Fibroblast of villous mesenchyme (primary cell): ENCODE measurements around the gene KIRREL2. TPM values are rescaled to one million over a fixed set of nuclear protein-coding genes. Genes with fewer than 3 reads are reported as not detected.

ENCODE experiments used
- DNase-seq: peaks from one replicate; pipeline ENCODE4 v3.0.0-alpha.2; 2010; ENCODE audit warnings: low read depth
- H3K4me3 ChIP-seq: 2 replicates; pipeline ENCODE4 v1.5.1; 2011; ENCODE audit warnings: low read depth, mild to moderate bottlenecking, low read length
- total RNA-seq: library from RNA; depleted of rRNA; stranded (reverse); fragments of >200 nt; gene quantifications from 2 replicates; pipeline ENCODE4 v1.2.3, GENCODE V29; 2012
- TF ChIP-seq, protein P1 (sequence below): IDR thresholded peaks from 2 replicates; pipeline ENCODE4 v1.5.1; 2012; ENCODE audit warnings: low read depth, mild to moderate bottlenecking, low read length; ENCODE audit not compliant: insufficient read depth

KIRREL2 gene
- under 0.01 TPM in 1 of 2 replicates, not detected in the other for total RNA-seq

DNA sequence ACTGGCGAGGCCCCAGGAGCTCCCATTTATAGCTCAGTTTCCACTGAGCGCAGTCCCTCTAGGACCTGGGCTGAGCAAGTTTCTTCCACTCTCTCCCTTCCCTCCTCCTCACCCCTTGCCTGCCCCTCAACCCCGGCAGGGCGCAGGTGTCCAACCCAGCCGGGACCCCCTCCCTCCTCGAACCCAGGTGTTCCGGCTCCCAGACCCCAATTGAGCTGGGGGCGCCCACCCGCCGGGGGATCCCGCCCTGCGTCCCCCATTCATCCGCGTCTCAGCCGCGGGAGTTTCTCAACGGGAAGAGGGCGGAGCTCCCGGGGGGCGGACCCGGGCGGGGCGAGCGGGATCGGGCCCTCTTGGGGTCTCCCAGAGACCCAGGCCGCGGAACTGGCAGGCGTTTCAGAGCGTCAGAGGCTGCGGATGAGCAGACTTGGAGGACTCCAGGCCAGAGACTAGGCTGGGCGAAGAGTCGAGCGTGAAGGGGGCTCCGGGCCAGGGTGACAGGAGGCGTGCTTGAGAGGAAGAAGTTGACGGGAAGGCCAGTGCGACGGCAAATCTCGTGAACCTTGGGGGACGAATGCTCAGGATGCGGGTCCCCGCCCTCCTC, at the start of gene KIRREL2:
KIRREL2 (plus strand) TSS at position 366 of the 604 bp plus-strand sequence; CDS start at position 575, 209 bp downstream.
- DNase-seq = no peak
- TF ChIP-seq, protein P1, sequence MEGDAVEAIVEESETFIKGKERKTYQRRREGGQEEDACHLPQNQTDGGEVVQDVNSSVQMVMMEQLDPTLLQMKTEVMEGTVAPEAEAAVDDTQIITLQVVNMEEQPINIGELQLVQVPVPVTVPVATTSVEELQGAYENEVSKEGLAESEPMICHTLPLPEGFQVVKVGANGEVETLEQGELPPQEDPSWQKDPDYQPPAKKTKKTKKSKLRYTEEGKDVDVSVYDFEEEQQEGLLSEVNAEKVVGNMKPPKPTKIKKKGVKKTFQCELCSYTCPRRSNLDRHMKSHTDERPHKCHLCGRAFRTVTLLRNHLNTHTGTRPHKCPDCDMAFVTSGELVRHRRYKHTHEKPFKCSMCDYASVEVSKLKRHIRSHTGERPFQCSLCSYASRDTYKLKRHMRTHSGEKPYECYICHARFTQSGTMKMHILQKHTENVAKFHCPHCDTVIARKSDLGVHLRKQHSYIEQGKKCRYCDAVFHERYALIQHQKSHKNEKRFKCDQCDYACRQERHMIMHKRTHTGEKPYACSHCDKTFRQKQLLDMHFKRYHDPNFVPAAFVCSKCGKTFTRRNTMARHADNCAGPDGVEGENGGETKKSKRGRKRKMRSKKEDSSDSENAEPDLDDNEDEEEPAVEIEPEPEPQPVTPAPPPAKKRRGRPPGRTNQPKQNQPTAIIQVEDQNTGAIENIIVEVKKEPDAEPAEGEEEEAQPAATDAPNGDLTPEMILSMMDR = no peak
- peak within 1 kb of the TSS; percentile 56 for H3K4me3 ChIP-seq

DNA sequence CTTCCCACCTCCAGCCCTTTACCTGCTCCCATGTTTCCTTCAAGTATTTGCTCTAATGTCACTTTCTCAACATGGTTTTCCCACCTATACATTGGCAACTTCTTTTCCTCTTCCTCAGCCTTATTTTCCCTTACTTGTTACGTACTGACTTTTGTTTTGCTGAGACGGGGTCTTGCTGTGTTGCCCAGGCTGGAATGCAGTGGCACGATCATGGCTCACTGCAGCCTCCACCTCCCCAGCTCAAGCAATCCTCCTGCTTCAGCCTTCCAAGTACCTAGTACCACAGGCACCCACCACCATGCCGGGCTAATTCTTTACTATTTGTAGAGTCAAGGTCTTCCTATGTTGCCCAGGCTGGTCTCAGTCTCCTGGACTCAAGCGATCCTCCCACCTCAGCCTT, 49.1 kb upstream of the KIRREL2 start:
- H3K4me3 ChIP-seq = no peak overlapping the region
- DNase-seq = no peak
- TF ChIP-seq, protein P1 = no peak

DNA sequence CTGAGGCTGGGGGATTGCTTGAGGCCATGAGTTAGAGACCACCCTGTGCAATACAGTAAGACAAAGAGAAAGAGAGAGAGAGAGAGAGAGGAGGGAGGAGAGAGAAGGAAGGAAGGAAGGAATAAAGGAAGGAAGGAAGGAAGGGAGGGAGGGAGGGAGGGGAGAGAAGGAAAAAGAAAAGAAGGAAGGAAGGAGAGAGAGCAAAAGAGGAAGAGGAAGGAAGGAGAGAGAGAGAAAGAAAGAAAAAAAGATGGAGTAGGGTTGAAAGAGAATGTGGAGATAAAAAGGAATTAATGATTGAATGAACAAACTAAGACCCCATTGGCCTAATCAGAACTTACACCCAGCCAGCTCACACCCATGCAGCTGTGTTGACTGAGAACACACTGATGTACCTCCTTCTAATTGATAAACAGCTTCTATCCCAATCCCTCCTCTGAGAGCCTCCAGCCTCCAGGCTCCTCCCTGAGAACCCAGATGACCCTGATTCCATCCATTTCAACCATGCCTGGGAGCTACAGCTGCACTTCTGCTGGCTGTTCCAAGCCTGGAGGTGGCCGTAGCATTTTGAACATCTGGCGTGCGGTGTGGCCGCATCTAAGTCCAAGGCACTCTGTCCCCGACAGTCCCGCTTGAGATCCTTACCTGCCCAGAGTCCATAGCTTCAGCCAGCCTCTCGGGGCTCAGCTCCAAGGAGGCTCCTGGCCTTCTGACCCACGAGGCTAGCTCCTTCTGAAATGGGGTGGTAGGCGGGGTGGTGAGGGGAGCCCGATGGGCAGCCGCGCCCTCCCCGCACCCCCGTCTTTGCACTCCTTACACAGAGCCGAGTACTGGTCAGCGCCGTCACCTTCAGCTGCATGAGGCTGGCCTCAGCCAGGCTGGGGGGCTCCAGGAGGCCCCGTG, 45.1 kb upstream of the KIRREL2 start:
- no peak overlapping the region for H3K4me3 ChIP-seq
- no peak for DNase-seq
- TF ChIP-seq, protein P1 = no peak

DNA sequence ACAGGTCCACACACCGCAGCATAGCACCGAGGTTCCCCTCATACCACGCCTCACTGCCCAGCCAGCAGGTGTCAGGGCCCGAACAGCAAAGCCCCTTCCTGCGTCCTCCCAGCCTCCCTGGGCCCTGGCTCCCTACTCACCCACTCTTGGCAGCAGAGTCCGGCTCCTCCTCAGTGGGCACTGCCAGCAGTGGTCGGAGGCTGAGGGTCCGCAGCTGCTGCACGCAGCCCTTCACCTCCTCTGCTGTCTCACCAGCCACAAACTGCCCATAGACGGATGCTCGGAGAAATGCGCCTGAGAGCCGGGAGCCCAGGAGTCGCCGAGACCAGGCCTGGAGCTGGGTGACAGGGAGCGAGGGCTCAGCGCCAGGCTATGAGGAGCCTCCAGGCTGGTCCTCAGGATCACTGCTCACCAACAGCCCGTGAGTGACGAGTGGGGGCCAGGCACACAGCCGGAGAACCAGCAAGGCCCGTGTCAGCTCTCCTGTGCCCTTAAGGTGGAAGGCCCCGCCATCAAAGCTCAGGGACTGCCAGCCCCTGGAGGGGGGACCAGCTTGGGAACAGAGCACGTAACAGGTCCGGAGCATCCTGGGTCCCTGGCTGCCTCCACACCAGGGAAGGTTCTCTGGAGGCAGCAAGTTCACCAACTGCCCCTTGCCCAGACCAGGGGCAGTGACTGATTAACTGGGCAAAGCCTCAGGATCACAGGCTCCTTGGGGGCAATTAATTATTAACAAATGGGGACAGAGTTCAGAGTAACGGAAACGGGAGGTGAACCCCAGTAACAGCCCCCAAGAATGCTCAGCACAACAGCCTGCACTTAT, 44.3 kb upstream of the KIRREL2 start, which contains the start of gene PRODH2:
PRODH2 (minus strand) TSS at position 626 of the 823 bp plus-strand sequence; CDS start at position 586, 40 bp downstream.
- TF ChIP-seq, protein P1 = no peak
- H3K4me3 ChIP-seq = no peak within 1 kb of the TSS
- no peak for DNase-seq

DNA sequence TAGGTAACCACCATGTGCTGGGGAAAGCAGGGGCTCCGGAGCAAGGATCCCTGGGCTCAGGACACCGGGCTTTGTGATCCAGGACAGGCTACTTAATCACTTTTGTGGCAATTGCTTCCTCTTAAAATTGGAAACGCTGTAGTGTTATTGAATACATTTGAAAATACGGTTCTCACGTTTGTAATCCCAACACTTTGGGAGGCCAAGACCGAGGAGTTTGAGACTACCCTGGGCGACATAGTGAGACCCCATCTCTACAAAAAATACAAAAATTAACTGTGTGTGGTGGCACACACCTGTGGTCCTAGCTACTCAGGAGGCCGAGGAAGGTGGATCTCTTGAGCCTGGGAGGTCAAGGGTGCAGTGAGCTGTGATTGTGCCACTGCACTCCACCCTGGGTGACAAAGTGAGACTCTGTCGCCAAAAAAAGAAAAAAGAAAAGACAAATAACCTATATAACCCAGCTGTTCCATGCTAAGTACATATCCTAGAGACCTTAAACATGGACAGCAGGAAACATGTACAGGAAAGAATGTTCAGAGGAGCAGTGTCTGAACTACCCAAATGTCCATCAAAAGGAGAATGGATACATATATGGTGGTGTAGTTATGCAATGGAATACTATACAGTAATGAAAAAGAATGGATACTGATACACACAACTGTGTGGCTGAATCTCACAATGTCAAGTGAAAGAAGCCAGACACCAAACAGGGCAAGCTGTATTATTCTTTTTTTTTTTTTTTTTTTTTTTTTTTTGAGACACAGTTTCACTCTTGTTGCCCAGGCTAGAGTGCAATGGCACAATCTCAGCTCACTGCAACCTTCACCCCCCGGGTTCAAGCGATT, 43.4 kb upstream of the KIRREL2 start:
- no peak overlapping the region for H3K4me3 ChIP-seq
- TF ChIP-seq, protein P1 = no peak
- DNase-seq = no peak

DNA sequence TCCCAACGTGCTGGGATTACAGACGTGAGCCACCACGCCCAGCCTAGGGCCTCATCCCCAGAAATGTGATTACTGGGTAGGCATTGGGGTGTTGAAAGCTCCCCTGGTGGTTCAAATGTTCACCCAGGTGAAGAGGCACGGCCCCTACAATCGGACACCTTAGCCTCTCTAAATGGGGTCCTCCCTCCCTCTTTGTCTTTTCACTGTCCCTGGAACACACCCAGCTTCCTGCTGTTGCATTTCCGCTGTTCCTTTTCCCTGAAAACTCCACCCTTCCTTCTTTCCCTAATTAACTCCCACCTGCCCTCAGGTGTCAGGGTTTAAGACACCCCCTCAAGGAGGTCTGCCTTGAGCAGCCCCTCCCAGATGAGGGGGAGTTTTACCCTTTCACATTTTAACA, 40.4 kb upstream of the KIRREL2 start:
- no peak for DNase-seq
- H3K4me3 ChIP-seq = no peak overlapping the region
- TF ChIP-seq, protein P1 = no peak
